ENCODE measurements around the gene ACSF2. TPM values are rescaled to one million over a fixed set of nuclear protein-coding genes. Genes with fewer than 3 reads are reported as not detected.

The ACSF2 gene
- total RNA-seq, 4 donors from 2014 or later, result 97.3 to 193 (median 143) TPM

GRCh38 chr17:50440172-50440837, 14.3 kb downstream of the ACSF2 start:
- H3K4me1 ChIP-seq, result peaks cover 49 to 55% of the 10 kb centered on the region in 2 donors
- peak; percentile 85 to 86 for DNase-seq
- peak overlapping the region; percentile 80 to 89 (median 89) for H3K27ac ChIP-seq
- no peaks in the 10 kb centered on the region for H3K36me3 ChIP-seq
- TF ChIP-seq CTCF (IDR thresholded peaks at IDR 0.05) (peak in 1 of 6 experiments; percentile 15), POLR2A (IDR thresholded peaks at IDR 0.05) (peak in 1 of 2 donors; percentile 33)
- H3K9me3 ChIP-seq, result no peaks in the 10 kb centered on the region
- intact Hi-C loops (cut with DNase I), result no loop called here
- no peaks in the 10 kb centered on the region for H3K27me3 ChIP-seq
- no peak overlapping the region for H3K4me3 ChIP-seq (replicated peaks in 1 of 3)
- 25 to 51% methylated on average over 3 to 4 of the region's 4 CpGs for WGBS, 2 donors

DNA sequence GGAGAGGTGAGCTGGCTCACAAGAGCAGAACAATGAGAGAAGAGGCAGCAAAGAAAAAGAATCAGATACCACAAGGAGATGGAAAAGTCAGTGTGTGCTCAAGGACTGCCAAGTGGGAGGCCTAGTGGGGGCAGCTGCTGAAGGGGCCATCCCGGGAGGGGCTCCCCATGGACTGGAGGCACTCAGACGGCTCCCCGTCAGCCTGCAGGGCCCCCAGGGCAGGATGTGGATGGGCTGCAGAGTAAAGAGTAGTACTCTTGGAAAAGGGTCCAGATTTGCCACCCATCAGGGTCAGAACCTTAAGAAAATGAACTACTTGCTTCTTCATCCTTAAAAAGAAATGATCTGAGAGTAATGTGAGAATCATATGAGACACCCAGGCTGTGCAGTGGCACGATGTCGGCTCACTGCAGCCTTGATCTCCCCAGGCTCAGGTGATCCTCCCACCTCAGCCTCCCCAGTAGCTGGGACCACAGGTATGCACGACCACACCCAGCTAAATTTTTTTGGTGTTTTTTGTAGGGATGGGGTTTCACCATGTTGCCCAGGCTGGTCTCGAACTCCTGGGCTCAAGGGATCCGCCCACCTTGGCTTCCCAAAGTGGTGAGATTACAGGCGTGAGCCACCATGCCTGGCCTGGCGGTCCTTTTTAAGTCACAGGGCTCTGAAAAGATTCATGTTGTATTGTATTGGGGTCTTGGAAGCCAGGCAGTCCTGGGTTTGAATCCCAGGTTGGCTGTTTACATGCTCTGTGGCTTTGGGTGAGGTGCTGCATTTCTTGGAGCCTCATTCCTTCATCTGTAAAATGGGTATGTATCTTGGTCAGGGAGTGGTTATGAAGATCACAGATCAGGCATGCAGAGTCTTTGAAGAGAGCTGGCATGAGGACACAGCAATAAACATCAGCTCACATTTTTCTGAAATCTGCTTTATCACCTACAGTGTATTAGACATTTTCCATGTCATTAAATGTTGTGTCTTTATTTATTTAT, 15.1 kb downstream of the ACSF2 start:
- Histone ChIP-seq H3K4me3 (replicated peaks in 1 of 3) (no peak overlapping the region), H3K9me3 (no peaks in the 10 kb centered on the region), H3K4me1 (peaks cover 49 to 55% of the 10 kb centered on the region in 2 donors), H3K27ac (peak overlapping the region; percentile 80 to 89 (median 89)), H3K27me3 (no peaks in the 10 kb centered on the region), H3K36me3 (no peaks in the 10 kb centered on the region)
- DNase-seq, result no peak
- intact Hi-C loops (cut with DNase I), result no loop called here
- TF ChIP-seq CTCF (IDR thresholded peaks at IDR 0.05) (no peak), POLR2A (IDR thresholded peaks at IDR 0.05) (no peak)
- 60 to 70% methylated on average over 10 of the region's 10 CpGs for WGBS, 2 donors

- Histone ChIP-seq H3K27me3 (no peaks in the 10 kb centered on the region), H3K9me3 (no peaks in the 10 kb centered on the region), H3K27ac (peak overlapping the region; percentile 80 to 89 (median 81)), H3K4me3 (replicated peaks in 1 of 3) (no peak overlapping the region), H3K36me3 (no peaks in the 10 kb centered on the region), H3K4me1 (peaks cover 53 to 57% of the 10 kb centered on the region in 2 donors)
- intact Hi-C loops (cut with DNase I), result no loop called here
- no peak for TF ChIP-seq CTCF (IDR thresholded peaks at IDR 0.05)
- no peak for TF ChIP-seq POLR2A (IDR thresholded peaks at IDR 0.05)
- 13 to 24% methylated on average over 3 of the region's 3 CpGs for WGBS, 2 donors
- DNase-seq, result peak; percentile 55
These were observed 17.5 kb downstream of the ACSF2 start for GRCh38 chr17:50443505-50443974.

DNA sequence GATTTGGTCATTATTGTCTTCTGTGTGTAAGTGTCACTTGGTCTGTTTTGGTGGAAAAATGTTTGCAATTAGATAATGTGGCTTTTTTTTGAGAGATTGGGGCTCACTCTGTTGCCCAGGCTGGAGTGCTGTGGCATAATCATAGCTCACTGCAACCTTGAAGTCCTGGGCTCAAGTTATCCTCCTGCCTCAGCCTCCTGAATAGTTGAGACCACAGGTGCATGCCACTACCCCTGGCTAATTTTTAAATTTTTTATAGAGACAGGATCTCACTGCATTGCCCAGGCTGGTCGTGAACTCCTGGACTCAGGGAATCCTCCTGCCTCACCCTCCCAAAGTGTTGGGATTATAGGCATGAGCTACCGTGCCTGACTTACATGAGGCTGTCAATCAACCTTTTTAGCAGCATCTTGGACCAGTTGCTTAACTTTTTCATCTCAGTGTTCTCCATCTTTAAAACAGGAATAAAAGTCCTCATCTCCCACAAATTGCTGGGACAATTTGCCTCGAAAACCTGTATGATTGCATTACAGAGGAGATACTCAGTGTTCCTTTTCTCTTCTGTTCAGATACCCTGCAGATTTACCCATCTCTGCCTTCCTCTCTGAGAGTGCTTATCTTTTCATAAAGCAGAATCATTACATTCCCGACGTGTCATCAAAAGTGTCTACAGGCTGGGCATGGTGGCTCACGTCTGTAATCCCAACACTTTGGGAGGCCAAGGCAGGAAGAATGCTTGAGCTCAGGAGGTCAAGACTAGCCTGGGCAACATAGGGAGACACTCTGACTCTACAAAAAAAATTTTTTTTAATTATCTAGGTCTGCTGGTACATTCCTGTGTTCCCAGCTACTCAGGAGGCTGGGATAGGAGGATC, 19.1 kb downstream of the ACSF2 start:
- no peaks in the 10 kb centered on the region for H3K27me3 ChIP-seq
- 94 to 98% methylated on average over 6 of the region's 6 CpGs for WGBS, 2 donors
- H3K4me1 ChIP-seq, result peaks cover 45 to 47% of the 10 kb centered on the region in 2 donors
- intact Hi-C loops (cut with DNase I), result no loop called here
- no peaks in the 10 kb centered on the region for H3K36me3 ChIP-seq
- TF ChIP-seq POLR2A (IDR thresholded peaks at IDR 0.05), result no peak
- no peak for TF ChIP-seq CTCF (IDR thresholded peaks at IDR 0.05)
- peak overlapping the region in 1 of 3 donors; percentile 80 for H3K27ac ChIP-seq
- no peak for DNase-seq
- no peaks in the 10 kb centered on the region for H3K9me3 ChIP-seq
- no peak overlapping the region for H3K4me3 ChIP-seq (replicated peaks in 1 of 3)

All from thyroid gland (tissue), 4 donors.